ENCODE measurements around the gene HCRTR2. TPM values are rescaled to one million over a fixed set of nuclear protein-coding genes. Genes with fewer than 3 reads are reported as not detected.

HCRTR2 gene
- total RNA-seq, 4 donors from 2014 or later = not detected

GRCh38 chr6:55304747-55305146, 130.4 kb downstream of the HCRTR2 start:
- intact Hi-C loops (cut with DNase I; ENCODE audit: low total_unique reads) = no loop called here
- Histone ChIP-seq H3K4me3 (no peak overlapping the region), H3K4me1 (no peaks in the 10 kb centered on the region), H3K9me3 (no peaks in the 10 kb centered on the region), H3K27ac (no peak overlapping the region), H3K36me3 (no peaks in the 10 kb centered on the region), H3K27me3 (no peaks in the 10 kb centered on the region)
- TF ChIP-seq EP300 (IDR thresholded peaks at IDR 0.05; ENCODE audit: low read depth) = no peak
- no peak for TF ChIP-seq POLR2A (IDR thresholded peaks at IDR 0.05)
- TF ChIP-seq POLR2AphosphoS5 (IDR thresholded peaks at IDR 0.05) = no peak
- TF ChIP-seq CTCF (IDR thresholded peaks at IDR 0.05) = no peak
- WGBS, 2 donors (ENCODE audit: low coverage in 1 of 2) = 78 to 88% methylated on average over 1 of the region's 1 CpG
- in situ Hi-C loops (cut with MboI; ENCODE audit: low pct_ligation_motif_present in 1 of 4, low pct_unique_long_range_greater_than_20kb in 1 of 4, low sequenced_read_pairs in 3 of 4) = no loop called here
- no peak for DNase-seq

- H3K27me3 ChIP-seq = no peaks in the 10 kb centered on the region
- no peak overlapping the region for H3K4me3 ChIP-seq
- no peak overlapping the region for H3K27ac ChIP-seq
- no peak for DNase-seq
- H3K4me1 ChIP-seq = no peaks in the 10 kb centered on the region
- intact Hi-C loops (cut with DNase I; ENCODE audit: low total_unique reads) (no loop called here), in situ Hi-C loops (cut with MboI; ENCODE audit: low pct_ligation_motif_present in 1 of 4, low pct_unique_long_range_greater_than_20kb in 1 of 4, low sequenced_read_pairs in 3 of 4) (no loop called here)
- H3K9me3 ChIP-seq = no peaks in the 10 kb centered on the region
- no peaks in the 10 kb centered on the region for H3K36me3 ChIP-seq
- TF ChIP-seq EP300 (IDR thresholded peaks at IDR 0.05; ENCODE audit: low read depth) = no peak
- no peak for TF ChIP-seq CTCF (IDR thresholded peaks at IDR 0.05)
- TF ChIP-seq POLR2AphosphoS5 (IDR thresholded peaks at IDR 0.05) = no peak
- no peak for TF ChIP-seq POLR2A (IDR thresholded peaks at IDR 0.05)
Measured at GRCh38 chr6:55319961-55320695, 145.8 kb downstream of the HCRTR2 start.

- DNase-seq = no peak
- no peak overlapping the region for H3K27ac ChIP-seq
- in situ Hi-C loops (cut with MboI; ENCODE audit: low pct_ligation_motif_present in 1 of 4, low pct_unique_long_range_greater_than_20kb in 1 of 4, low sequenced_read_pairs in 3 of 4) = no loop called here
- no peaks in the 10 kb centered on the region for H3K4me1 ChIP-seq
- H3K4me3 ChIP-seq = no peak overlapping the region
- H3K27me3 ChIP-seq = no peaks in the 10 kb centered on the region
- intact Hi-C loops (cut with DNase I; ENCODE audit: low total_unique reads) = no loop called here
- no peak for TF ChIP-seq EP300 (IDR thresholded peaks at IDR 0.05; ENCODE audit: low read depth)
- TF ChIP-seq POLR2A (IDR thresholded peaks at IDR 0.05) = no peak
- TF ChIP-seq CTCF (IDR thresholded peaks at IDR 0.05) = no peak
- 41% methylated on average over 2 of the region's 2 CpGs; no CpG with 5 or more reads in 1 of the 2 donors for WGBS, 2 donors (ENCODE audit: low coverage in 1 of 2)
- H3K9me3 ChIP-seq = no peaks in the 10 kb centered on the region
- H3K36me3 ChIP-seq = no peaks in the 10 kb centered on the region
Measured at GRCh38 chr6:55320696-55321086, 146.4 kb downstream of the HCRTR2 start.

GRCh38 chr6:55327169-55327568, 152.9 kb downstream of the HCRTR2 start, which contains the start of gene GFRAL:
Gene GFRAL (plus strand): TSS chr6:55327469. CDS start chr6:55327555, 86 bp downstream.
- no peak for DNase-seq
- Histone ChIP-seq H3K4me3 (no peak within 1 kb of the TSS), H3K9me3 (no peaks in the 10 kb centered on the region), H3K36me3 (no peaks in the 10 kb centered on the region), H3K27ac (no peak within 1 kb of the TSS), H3K27me3 (no peaks in the 10 kb centered on the region), H3K4me1 (no peaks in the 10 kb centered on the region)
- TF ChIP-seq POLR2AphosphoS5 (IDR thresholded peaks at IDR 0.05) (no peak), EP300 (IDR thresholded peaks at IDR 0.05; ENCODE audit: low read depth) (no peak)
- in situ Hi-C loops (cut with MboI; ENCODE audit: low pct_ligation_motif_present in 1 of 4, low pct_unique_long_range_greater_than_20kb in 1 of 4, low sequenced_read_pairs in 3 of 4) (no loop called here), intact Hi-C loops (cut with DNase I; ENCODE audit: low total_unique reads) (no loop called here)
- WGBS, 2 donors (ENCODE audit: low coverage in 1 of 2) = 63 to 70% methylated on average over 5 of the region's 5 CpGs

Other genes with a start within 250 kb of the HCRTR2 start
- not detected for gene GFRAL, start 153.0 kb downstream of the HCRTR2 start, total RNA-seq

All from transverse colon (tissue), 4 donors.